GM20431 (cell line): ENCODE measurements around the gene PRLHR.

Experiments
- in situ Hi-C: fragments of 300-500 bp; cut with MseI, MboI; formaldehyde crosslinking; loops from one replicate; pipeline ENCODE4 v1.15.0; 2020; ENCODE audit warnings: low sequenced_read_pairs; ENCODE audit not compliant: unreplicated experiment

The PRLHR gene

DNA sequence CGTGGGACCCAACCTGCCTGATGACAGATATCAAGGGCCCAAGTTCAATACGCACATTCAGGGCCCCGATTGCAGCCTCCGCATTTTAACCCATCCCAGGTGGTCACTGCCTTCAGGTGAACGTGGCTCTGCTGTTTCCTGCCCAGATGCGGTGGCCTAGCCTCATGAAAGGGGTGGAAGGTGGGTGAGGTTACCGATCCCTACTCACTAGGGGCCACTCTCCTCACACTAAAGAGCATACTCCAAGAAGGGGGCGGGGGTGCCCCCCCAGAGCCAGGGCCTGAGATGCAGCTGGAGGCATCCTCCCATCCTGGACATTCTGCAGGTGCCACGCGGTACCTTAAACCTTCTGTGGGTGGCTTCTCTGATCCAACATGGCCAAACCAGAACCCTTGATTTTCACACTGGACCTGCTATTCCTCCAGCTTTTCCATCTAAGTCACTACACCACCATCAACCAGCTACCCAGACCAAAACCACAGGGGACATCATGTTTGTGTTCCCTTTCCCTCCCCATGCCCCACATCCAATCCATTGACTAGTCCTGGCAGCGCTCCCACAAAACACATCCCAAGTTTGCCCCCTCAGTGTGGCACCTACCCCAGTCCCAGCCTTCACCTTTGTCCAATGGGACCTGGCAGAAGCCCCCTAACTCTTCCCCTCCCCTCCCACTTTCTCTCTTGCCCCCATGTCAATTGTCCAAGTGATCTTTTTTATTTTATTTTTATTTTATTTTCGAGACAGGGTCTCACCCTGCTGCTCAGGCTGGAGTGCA lies 30.0 kb downstream of the PRLHR start:
- in situ Hi-C loops: no loop called here

DNA sequence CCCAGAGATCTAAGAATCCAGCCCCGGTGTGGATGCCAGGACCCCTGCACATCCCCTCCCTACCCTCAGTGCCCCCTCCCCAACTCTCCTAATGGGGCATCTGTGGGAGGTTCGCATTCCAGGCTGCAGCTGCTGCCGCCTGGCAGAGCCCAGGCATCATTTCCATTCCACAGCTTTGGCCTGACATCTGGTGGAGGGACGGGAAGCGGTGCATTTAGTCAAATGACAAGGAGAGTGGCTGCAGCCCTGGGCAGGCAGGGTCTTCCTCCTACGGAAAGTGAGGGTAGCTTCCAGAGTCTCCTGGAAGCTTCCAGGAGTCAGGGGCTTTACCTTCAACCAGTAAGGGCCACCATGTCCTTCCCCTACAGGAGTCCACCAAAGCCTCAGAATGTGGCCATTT lies 30.8 kb downstream of the PRLHR start:
- in situ Hi-C loops: no loop called here

DNA sequence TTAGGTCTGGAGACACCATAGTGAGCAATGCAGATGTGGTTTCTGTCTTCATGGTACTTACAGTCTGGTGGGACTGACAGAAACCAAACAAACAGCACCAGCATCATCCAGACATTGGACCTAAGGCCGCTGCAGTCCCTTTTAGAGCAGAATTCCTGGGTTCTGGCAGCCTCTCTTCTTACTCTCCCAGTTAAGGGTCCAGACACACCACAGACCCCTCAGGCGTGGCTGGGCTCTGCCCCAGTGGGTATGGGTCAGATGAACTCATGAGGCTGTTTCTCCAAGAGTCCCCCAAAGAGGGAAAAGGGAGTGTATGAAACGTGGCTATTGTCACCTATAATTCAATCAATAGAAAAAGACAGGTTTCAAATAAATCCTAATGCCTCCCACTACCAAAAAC lies 31.3 kb downstream of the PRLHR start:
- in situ Hi-C loops: no loop called here

DNA sequence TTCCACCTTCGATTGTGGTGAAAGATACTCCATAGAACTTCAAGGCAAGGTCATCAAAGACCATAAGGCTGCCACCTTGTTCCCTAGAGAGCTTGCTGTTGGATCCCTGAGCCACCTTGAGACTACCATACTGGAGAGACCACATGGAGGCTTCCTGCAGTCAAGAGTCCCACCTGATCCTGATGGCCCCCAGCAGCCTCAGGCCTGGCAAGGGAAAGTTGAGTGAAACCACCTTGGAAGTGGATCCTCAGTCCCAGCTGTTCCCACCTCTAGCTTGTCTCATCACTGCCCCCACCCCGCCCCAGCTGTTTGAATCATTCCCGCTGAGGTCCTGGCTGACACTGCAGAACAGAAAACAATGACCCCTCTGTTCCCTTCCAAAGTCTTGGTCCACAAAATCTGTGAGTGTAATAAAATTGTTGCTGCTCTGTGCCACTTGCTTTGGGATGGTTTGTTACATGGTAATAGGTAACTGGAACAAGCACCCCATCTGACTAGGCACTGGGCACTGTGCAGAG lies 32.0 kb downstream of the PRLHR start:
- in situ Hi-C loops: no loop called here

DNA sequence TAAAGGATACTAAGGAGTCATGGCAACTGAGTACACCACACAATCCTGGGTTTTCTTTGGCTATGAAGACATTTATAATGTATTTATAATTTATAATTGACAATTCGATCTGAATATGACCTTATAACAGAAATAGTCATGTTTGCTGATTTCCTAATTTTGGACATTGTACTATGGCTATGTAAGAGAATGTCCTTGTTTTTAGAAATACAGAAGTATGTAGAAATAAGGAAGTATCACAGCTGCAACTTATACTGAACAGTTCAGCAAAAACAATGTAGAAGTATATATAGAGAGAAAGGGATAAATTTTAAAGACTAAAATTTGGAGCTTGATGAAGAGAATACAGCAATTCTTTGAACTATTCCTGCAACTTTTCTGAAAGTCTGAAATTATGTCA lies 32.6 kb downstream of the PRLHR start:
- in situ Hi-C loops: no loop called here

DNA sequence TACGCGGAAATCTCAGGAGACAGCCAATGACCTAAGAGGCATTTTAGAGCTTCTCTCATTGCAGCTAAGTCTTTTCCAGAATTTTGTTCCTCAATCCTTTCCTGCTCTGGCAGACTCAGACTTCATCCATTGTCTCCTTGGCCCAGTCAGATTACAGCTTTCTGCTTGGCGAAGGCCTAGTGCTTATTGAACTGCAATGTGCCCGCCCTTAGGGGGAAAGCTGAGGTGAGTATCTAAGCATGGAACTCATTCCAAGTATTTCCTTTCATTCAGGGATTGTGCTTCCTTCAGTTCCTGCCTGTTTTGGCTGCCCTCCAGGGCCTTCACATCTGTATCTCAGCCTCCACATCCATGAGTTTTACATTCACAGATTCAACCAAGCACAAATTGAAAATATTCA lies 37.5 kb downstream of the PRLHR start:
- in situ Hi-C loops: no loop called here

DNA sequence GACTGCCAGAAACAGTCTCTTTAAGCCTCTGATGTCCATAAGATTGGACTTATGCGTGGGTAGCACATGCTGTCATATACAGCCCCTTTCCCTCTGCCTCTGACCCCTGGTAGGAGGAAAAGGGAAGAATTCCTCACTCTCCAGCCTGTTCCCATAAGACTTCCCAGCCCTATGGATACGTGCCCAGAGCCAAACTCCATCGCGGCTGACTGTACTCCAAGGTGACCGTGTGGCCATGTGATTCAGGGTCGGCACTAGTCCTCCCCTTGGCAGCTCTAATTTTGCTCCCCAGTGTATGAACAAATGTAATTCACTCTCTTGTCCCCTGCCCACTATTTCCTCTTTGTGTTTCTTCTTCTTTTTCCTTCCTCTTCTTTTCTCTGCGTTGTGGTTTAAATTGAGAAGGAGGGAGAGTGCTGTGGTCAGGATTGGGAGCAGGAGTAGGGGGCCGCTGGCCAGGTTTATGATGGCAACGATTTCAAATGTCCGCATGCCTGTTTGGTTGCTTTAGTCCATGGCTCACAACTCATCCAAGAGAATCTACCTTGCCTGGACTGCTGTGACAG lies 43.8 kb downstream of the PRLHR start:
- in situ Hi-C loops: no loop called here

DNA sequence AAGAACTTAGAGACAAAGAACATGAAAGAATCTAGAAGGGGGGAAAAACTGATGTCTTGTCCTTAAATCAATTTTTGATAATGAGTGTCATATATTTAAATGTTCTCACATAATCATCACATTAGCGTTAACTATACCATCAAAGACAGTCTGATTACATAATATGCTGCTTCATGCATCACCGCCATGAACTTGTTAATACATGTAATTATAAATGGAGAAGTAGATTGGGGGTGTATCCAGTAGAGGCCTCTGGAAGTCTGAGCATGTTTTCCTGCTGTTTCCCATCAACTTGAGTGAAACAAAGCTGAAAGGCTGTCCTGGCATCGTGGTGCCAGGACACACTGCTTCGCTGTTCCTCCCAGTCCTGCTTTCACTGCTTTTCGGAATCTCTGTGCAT lies 48.2 kb downstream of the PRLHR start:
- in situ Hi-C loops: no loop called here

DNA sequence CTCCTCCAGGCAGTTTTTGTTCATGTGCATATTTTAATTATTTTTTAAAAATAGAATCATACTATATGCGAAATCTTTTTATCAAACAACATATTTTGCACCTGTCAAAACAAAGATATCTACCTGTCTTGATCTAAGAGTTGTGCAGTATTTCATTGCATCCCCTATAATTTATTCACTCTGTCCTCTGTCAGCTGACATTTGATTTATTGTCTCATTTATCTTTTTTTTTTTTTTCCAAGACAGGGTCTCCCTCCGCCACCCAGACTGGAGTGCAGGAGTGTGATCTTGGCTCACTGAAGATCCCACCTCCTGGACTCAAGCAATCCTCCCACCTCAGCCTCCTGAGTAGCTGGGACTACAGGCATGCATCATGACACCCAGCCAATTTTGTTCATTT lies 49.0 kb downstream of the PRLHR start:
- in situ Hi-C loops: no loop called here

DNA sequence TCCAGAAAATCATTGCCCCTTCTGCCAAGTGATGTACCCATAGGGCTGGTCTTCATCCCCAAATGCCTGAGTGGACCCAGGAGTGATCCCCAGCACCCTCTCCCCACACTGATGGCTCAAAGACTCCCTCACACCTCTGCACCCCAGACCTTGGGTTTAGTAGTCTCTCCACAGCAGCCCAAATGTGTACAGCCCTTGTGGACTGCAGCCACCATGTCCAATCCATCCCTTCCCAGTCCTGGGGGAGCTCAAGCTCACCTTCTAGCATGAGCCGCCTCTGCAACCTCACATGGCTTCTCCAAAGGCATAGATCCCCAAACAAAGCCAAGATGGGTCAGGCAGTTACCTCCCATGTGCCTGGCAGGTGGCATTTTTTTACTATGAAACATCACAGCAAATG lies 50.1 kb downstream of the PRLHR start:
- in situ Hi-C loops: no loop called here

DNA sequence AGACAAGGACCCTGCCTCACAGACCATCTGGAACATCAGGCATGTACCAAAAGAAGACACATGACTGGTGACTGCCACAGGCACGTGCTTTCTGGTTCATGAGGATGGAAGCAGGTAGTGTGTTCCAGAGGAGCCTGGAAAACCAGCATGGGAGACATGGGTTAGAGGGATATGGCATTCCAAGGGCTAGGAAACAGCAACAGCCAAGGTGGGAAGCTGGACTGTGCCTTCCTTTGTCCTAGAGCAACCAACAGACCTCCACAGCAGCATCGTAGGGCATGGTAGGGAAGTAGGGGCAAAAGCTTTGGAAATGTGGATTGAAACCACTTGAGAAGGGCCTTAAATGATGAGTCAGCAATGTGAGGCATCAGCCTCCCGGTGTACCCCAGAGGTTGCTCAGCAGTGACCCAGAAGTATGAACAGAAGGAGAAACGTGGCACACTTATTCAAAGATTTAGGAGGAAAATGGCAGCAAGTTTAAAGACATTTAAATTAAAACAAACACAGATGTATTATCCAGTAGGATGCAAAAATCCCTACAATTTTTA lies 51.0 kb downstream of the PRLHR start:
- in situ Hi-C loops: no loop called here

DNA sequence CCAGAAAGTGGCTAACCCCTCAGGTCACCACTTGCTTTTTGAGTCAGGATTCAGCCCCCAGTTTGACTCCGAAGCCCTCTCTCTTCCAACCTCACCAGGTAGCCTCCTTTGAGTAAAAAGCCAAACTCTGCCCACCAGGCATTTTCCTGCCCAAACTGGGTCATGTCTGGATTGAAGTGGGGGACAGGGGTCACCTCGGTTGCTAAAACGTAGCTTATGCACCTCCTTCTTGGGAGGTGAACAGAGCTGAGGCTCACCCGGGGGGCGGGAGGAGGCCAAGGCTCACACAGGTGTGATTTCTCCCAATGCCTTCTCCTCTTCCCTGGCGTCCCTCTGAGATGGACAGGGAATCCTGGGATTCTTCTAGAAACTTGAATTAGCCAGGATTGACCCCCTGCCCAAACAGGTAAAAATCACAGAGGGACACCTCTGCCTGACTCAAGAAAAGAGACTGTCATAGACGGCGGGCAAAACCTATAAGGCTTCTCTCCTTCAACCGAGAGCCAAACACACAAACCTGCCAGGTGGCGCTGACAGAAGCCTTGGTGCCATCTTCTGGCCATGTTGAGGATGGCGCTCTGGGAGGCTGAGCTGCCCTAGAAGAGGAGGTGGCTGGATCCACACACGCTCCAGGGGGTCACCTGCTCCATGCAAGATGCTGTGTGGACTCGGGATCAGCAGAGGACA lies 51.6 kb downstream of the PRLHR start:
- in situ Hi-C loops: no loop called here

DNA sequence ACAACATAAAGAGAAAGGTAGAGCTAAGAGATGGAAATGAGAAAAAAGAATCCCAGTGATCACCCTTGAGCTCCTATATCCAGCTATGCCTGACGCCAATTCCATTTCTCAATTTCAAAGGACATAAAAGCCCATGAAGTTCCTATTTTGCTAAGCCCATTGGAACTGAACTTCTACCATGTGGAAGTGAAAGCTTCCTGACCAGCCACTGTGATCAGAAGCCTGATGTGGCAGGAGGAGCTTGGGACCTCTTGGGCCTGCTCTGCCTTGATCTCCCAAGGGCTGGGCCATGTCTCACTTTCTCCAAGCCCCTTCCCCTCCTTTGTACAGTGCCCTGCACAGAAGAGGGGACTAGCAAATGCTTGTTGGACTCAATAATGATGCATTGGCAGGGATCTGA lies 52.7 kb downstream of the PRLHR start:
- in situ Hi-C loops: no loop called here

DNA sequence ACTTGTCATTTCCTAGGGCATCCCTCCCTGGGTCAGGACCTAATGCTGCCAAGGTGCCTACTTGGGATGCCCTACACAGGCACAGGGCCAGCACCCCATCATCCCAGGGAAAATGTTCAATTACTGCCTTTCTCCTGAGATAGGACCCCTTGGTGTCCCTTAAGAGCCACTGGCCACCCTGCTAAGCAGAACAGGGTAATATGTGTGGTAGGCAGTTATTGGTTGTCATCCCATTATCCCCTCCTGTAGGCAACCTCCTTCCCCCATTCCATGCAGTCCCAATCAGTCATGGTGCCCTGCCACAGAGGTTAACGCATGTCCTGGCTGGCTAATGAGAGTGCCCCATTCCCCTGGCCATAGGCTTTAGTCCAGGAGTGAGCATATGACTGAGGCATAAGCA lies 53.2 kb downstream of the PRLHR start:
- in situ Hi-C loops: no loop called here

DNA sequence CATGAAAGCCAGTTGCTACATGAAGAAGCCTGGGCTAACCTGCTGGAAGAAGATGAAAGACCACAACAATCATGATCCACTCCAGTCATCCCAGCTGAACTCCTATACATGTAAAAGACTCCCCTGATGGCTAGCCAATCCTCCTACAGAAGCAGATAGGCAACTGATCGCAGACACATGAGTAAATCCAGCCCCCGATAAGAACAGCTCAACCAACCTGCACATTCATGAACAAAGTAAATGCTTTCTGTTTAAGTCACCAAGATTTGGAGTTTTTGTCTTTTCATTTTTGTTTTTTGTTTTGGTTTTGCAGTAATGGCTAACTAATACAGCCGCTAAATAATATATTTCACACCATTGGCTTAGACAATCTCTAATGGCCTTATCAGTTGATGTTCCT lies 53.7 kb downstream of the PRLHR start:
- in situ Hi-C loops: no loop called here
